Measurements from ENCODE around the gene AP1AR. TPM values are rescaled to one million over a fixed set of nuclear protein-coding genes. Genes with fewer than 3 reads are reported as not detected.
A peak's percentile ranks its signal among the peaks of the same experiment; 100 is the strongest.

The AP1AR gene
- total RNA-seq, 1 donor from 2014 or later: 15.7 TPM

DNA sequence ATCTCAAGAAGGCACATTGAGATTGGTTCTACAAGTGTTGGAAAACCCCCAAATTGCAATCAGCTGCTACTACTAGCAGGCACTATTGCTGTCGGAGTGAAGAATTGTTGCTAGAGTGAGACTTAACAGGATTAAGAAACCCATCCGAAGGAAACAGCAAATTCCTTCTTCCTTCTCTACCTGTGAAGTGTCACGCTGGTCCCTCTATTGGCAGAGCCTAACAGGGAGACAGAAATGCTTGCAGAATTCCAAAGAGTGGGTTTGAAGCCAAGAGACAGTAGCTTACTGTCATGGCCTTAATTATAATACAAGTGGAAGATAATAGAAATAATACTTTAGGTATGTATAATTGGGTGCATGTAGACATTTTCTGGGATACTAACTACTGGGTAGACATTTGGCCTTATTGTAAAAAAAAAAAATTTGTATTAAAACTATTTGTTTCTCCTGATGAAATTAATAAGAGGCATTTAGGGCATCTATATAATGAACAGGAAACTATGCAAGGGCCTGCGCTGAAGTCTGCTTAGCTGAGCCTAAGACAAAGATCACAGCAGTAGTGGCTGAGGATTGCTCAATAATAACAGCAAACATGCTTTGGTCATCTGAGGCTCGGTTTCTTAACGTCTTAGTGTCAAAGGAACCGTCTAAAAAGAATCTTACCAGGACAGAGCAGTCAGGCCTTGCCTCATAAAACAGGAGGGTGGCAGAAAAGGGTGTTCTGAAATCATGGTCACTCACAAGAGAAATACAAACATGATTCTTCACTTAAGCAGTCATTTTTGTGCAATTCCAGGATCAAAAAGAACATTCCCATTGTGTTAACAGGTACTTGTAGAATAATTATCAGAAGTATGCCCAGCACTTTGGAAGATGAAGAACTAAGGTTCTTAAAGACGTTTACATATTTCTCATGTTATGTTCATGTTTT, 45.6 kb upstream of the AP1AR start:
- Mint-ChIP-seq H3K4me3 (ENCODE audit: unreplicated experiment) (no peak overlapping the region), H3K4me1 (ENCODE audit: unreplicated experiment) (peaks cover 22% of the 10 kb centered on the region), H3K27ac (ENCODE audit: unreplicated experiment) (no peak overlapping the region), H3K36me3 (ENCODE audit: low read depth, unreplicated experiment) (peaks cover 36% of the 10 kb centered on the region), H3K9me3 (ENCODE audit: unreplicated experiment) (no peaks in the 10 kb centered on the region), H3K27me3 (ENCODE audit: unreplicated experiment) (peaks cover 2% of the 10 kb centered on the region)
- no peak for DNase-seq (ENCODE audit: low spot score)
- TF ChIP-seq, protein P1, sequence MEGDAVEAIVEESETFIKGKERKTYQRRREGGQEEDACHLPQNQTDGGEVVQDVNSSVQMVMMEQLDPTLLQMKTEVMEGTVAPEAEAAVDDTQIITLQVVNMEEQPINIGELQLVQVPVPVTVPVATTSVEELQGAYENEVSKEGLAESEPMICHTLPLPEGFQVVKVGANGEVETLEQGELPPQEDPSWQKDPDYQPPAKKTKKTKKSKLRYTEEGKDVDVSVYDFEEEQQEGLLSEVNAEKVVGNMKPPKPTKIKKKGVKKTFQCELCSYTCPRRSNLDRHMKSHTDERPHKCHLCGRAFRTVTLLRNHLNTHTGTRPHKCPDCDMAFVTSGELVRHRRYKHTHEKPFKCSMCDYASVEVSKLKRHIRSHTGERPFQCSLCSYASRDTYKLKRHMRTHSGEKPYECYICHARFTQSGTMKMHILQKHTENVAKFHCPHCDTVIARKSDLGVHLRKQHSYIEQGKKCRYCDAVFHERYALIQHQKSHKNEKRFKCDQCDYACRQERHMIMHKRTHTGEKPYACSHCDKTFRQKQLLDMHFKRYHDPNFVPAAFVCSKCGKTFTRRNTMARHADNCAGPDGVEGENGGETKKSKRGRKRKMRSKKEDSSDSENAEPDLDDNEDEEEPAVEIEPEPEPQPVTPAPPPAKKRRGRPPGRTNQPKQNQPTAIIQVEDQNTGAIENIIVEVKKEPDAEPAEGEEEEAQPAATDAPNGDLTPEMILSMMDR (IDR thresholded peaks at IDR 0.05; ENCODE audit: unreplicated experiment): no peak

GRCh38 chr4:112189754-112190153, 41.8 kb upstream of the AP1AR start:
- peaks cover 31% of the 10 kb centered on the region for H3K36me3 Mint-ChIP-seq (ENCODE audit: low read depth, unreplicated experiment)
- no peaks in the 10 kb centered on the region for H3K9me3 Mint-ChIP-seq (ENCODE audit: unreplicated experiment)
- peaks cover 7% of the 10 kb centered on the region for H3K4me1 Mint-ChIP-seq (ENCODE audit: unreplicated experiment)
- TF ChIP-seq, protein P1 (IDR thresholded peaks at IDR 0.05; ENCODE audit: unreplicated experiment): no peak
- H3K4me3 Mint-ChIP-seq (ENCODE audit: unreplicated experiment): peak overlapping the region; percentile 8
- H3K27ac Mint-ChIP-seq (ENCODE audit: unreplicated experiment): no peak overlapping the region
- peaks cover 2% of the 10 kb centered on the region for H3K27me3 Mint-ChIP-seq (ENCODE audit: unreplicated experiment)
- DNase-seq (ENCODE audit: low spot score): no peak

DNA sequence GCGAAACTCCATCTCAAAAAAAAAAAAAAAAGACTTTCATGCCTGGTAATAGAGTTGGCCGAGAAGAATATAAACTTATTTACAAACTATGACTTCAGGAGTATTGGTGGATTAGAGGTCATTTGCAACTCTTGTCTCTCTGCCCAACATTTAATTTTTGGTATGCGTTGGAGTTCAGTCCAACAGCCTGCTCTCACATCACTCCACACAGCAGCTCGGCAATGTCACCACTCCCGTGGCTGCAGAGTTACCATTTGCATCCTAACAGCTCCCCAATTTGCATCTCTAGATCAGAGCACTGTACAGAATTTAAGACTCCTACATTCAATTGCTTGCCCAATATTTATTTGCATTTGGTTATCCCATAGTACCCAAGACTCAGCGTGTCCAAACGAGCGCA, 40.9 kb upstream of the AP1AR start:
- Mint-ChIP-seq H3K4me1 (ENCODE audit: unreplicated experiment) (peaks cover 2% of the 10 kb centered on the region), H3K9me3 (ENCODE audit: unreplicated experiment) (no peaks in the 10 kb centered on the region), H3K36me3 (ENCODE audit: low read depth, unreplicated experiment) (peaks cover 36% of the 10 kb centered on the region), H3K27ac (ENCODE audit: unreplicated experiment) (no peak overlapping the region), H3K27me3 (ENCODE audit: unreplicated experiment) (peaks cover 2% of the 10 kb centered on the region), H3K4me3 (ENCODE audit: unreplicated experiment) (no peak overlapping the region)
- TF ChIP-seq, protein P1 (IDR thresholded peaks at IDR 0.05; ENCODE audit: unreplicated experiment): no peak
- DNase-seq (ENCODE audit: low spot score): no peak

DNA sequence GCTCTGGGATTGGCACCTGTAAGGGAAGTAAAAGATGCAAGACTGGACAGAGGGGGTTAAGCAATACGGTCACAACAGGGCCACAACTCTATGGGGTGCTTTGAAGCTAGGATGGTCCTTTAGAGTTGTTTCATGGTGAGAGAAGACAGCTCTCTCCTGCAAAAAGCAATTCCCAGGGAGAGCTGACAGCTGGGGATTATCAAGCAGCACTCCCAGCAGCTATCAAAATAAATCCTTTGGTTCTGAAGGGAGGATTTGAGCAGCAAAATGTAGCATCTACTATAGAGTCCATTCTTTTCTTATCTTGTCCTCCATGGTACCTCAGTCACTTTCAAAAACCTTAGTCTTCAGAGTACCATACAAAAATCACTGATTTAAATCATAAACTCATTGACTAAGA, 35.1 kb upstream of the AP1AR start:
- Mint-ChIP-seq H3K4me3 (ENCODE audit: unreplicated experiment) (no peak overlapping the region), H3K36me3 (ENCODE audit: low read depth, unreplicated experiment) (peaks cover 8% of the 10 kb centered on the region), H3K9me3 (ENCODE audit: unreplicated experiment) (no peaks in the 10 kb centered on the region), H3K27ac (ENCODE audit: unreplicated experiment) (no peak overlapping the region), H3K4me1 (ENCODE audit: unreplicated experiment) (no peaks in the 10 kb centered on the region), H3K27me3 (ENCODE audit: unreplicated experiment) (no peaks in the 10 kb centered on the region)
- TF ChIP-seq, protein P1 (IDR thresholded peaks at IDR 0.05; ENCODE audit: unreplicated experiment): no peak
- no peak for DNase-seq (ENCODE audit: low spot score)

DNA sequence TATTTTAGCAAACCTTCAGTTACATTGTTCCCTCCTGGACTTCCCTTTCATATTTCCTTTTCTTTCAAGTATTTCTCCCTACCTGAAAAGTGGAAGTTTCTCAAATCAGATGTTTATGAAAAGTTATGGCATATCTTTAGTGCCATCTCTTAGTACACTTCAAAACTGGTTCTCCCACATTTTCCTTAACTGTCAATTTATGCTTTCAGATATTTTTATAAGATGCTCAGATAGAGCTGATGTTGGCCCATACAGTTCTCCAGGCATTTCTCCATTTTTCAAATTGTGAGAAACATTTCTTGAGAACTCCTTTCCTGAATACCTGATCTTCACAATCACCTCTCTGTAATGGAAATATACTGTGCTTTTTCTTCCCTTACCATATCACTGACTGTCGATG, 32.5 kb upstream of the AP1AR start:
- H3K9me3 Mint-ChIP-seq (ENCODE audit: unreplicated experiment): no peaks in the 10 kb centered on the region
- DNase-seq (ENCODE audit: low spot score): no peak
- H3K4me3 Mint-ChIP-seq (ENCODE audit: unreplicated experiment): no peak overlapping the region
- peaks cover 4% of the 10 kb centered on the region for H3K36me3 Mint-ChIP-seq (ENCODE audit: low read depth, unreplicated experiment)
- no peaks in the 10 kb centered on the region for H3K4me1 Mint-ChIP-seq (ENCODE audit: unreplicated experiment)
- TF ChIP-seq, protein P1 (IDR thresholded peaks at IDR 0.05; ENCODE audit: unreplicated experiment): no peak
- no peaks in the 10 kb centered on the region for H3K27me3 Mint-ChIP-seq (ENCODE audit: unreplicated experiment)
- H3K27ac Mint-ChIP-seq (ENCODE audit: unreplicated experiment): no peak overlapping the region

Measured in endothelial cell (in vitro differentiated cells).